DMS153 treated with DMSO at 0.1 percent for 48 hours (cell line): ENCODE measurements around the gene DDX59.
"Not testable (repeated sequence)": the region's sequence is repeated elsewhere in the genome, so short reads cannot be mapped to it uniquely, and the experiment has no call there.

Source experiments
- DNase-seq: peaks from one replicate; lab custom pipeline; 2025; ENCODE audit not compliant: unreplicated experiment; lab: John Stamatoyannopoulos, UW

DDX59 gene

GRCh38 chr1:200630515-200630899 is 39.2 kb downstream of the DDX59 start:
- DNase-seq = not testable (repeated sequence)

GRCh38 chr1:200629876-200630514 is 39.7 kb downstream of the DDX59 start:
- no peak for DNase-seq

- no peak for DNase-seq
Observed at GRCh38 chr1:200628223-200628881, 41.4 kb downstream of the DDX59 start.

GRCh38 chr1:200627575-200628222 is 42.0 kb downstream of the DDX59 start:
- DNase-seq = no peak

- no peak for DNase-seq
Observed at GRCh38 chr1:200626853-200627534, 42.7 kb downstream of the DDX59 start.

- no peak for DNase-seq
Observed at GRCh38 chr1:200625381-200625824, 44.3 kb downstream of the DDX59 start.

GRCh38 chr1:200624679-200625335 is 44.9 kb downstream of the DDX59 start:
- DNase-seq = no peak

- peak; percentile 96 for DNase-seq
Observed at GRCh38 chr1:200620273-200621131, 49.2 kb downstream of the DDX59 start, which contains the start of gene KIF14. Gene KIF14 (minus strand): TSS chr1:200620751. CDS start chr1:200618723, 2,028 bp downstream.

GRCh38 chr1:200619894-200620272 is 49.8 kb downstream of the DDX59 start:
- no peak for DNase-seq

- DNase-seq = no peak
Observed at GRCh38 chr1:200610846-200611245, 58.9 kb downstream of the DDX59 start.

- DNase-seq = no peak
Observed at GRCh38 chr1:200602632-200603031, 67.1 kb downstream of the DDX59 start.
